Psoas muscle (tissue), 8 donors: ENCODE measurements around the gene CXCL16. TPM values are rescaled to one million over a fixed set of nuclear protein-coding genes. Genes with fewer than 3 reads are reported as not detected.
"Not testable (repeated sequence)": the region's sequence is repeated elsewhere in the genome, so short reads cannot be mapped to it uniquely, and the experiment has no call there.

ENCODE experiments used
- ATAC-seq, 4 donors: fragments of 200-7000 bp; cut with Tn5 transposase; one replicate each; pipeline ENCODE4 v1.9.1; 2020; ENCODE audit warnings: moderate library complexity in 3 of 4, mild to moderate bottlenecking in 2 of 4
- DNase-seq, 2 donors: peaks; one replicate each; pipeline ENCODE4 v3.0.0-alpha.2; 2020
- H3K27ac ChIP-seq: fragments of 200-600 bp; one replicate; pipeline ENCODE4 v1.8.0; 2022
- H3K27me3 ChIP-seq, 3 donors: fragments of 200-600 bp in 1 of 3; one replicate each; pipeline versions ENCODE4 v1.6.1 to v1.8.0; 2013 to 2022; ENCODE audit warnings: low read length in 2 of 3, mild to moderate bottlenecking in 2 of 3, moderate library complexity in 1 of 3; ENCODE audit not compliant: insufficient read depth in 3 of 3
- H3K36me3 ChIP-seq, 2 donors: fragments of 200-600 bp in 1 of 2; one replicate each; pipeline versions ENCODE4 v1.6.1 to v1.8.0; 2013 to 2022; ENCODE audit warnings: low read depth in 1 of 2, mild to moderate bottlenecking in 1 of 2, moderate library complexity in 1 of 2; ENCODE audit not compliant: insufficient read depth in 1 of 2
- H3K4me1 ChIP-seq: fragments of 200-600 bp; one replicate; pipeline ENCODE4 v1.8.0; 2022
- H3K4me3 ChIP-seq: fragments of 200-600 bp; one replicate; pipeline ENCODE4 v1.8.0; 2022; ENCODE audit warnings: mild to moderate bottlenecking
- H3K9me3 ChIP-seq: fragments of 200-600 bp; one replicate; pipeline ENCODE4 v1.8.0; 2022
- WGBS, 3 donors: extraction: QIAGEN DNeasy Blood & Tissue Kit; methylation state at CpG; one replicate each; pipeline versions ENCODE4 v1.1.6 to v1.1.7; 2013; 5-methylcytosine and 5-hydroxymethylcytosine counted together
- intact Hi-C, 2 donors: fragments of 100-400 bp; cut with DNase I; formaldehyde crosslinking; loops; one replicate each; pipeline versions ENCODE4 v1.11.0 to v1.14.2; 2022
- polyA plus RNA-seq, 3 donors: library from polyadenylated mRNA; stranded (reverse); fragments of 200-250 nt; gene quantifications; one replicate each; pipeline ENCODE4 v1.2.3, GENCODE V29; 2013
- total RNA-seq, 4 donors: library from RNA; stranded (reverse); fragmentation: NEBNext Ultra II Directional in 2 of 4; extraction: Animal tissue kit (Norgen Biotek cat#: 25700) in 2 of 4; gene quantifications; one replicate each; pipeline versions ENCODE4 v1.2.1 to v1.2.4, GENCODE V29; 2021 to 2023
- TF ChIP-seq, protein P1 (sequence below): fragments of 200-600 bp; IDR thresholded peaks from one replicate; pipeline ENCODE4 v1.8.0; 2022; ENCODE audit warnings: antibody characterized with exemption
- donor health status: healthy with polysubstance abuse.
- donor health status: DM: no; HTN: no; CAD: no; lungs with moderate emphysema.
- donor health status: Bipolar disorder and iron deficiency.
- donor health status: healthy.
- donor health status: DM: yes; HTN: yes; CAD: no.
- donor health status: DM: no; HTN: no; CAD: no.
- donor health status: DM: no; HTN: no; CAD: no.
- donor health status: DM: yes; HTN: yes; CAD: no.

The CXCL16 gene
- total and polyA plus RNA-seq, 7 donors = 0.45 to 5.4 (median 1.7) TPM

DNA sequence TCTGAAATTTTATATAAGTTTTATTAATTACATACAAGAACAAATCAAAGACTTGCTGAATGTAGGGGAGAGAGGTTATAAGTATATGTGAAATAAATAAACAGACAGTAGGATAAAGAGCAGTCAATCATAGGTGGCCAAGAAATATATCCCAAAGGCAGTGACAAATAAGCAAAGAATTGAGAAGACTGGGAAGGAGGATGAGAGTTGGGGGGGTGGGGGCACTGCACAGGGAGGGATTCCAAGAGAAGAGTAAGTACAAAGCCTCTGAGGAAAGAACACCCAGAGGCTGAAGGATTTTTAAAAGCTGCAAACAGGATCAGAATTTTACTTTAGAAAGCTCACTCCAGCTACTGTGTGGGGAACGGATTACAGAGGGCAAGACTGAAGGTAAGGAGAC is 38.6 kb downstream of the CXCL16 start:
- TF ChIP-seq, protein P1, sequence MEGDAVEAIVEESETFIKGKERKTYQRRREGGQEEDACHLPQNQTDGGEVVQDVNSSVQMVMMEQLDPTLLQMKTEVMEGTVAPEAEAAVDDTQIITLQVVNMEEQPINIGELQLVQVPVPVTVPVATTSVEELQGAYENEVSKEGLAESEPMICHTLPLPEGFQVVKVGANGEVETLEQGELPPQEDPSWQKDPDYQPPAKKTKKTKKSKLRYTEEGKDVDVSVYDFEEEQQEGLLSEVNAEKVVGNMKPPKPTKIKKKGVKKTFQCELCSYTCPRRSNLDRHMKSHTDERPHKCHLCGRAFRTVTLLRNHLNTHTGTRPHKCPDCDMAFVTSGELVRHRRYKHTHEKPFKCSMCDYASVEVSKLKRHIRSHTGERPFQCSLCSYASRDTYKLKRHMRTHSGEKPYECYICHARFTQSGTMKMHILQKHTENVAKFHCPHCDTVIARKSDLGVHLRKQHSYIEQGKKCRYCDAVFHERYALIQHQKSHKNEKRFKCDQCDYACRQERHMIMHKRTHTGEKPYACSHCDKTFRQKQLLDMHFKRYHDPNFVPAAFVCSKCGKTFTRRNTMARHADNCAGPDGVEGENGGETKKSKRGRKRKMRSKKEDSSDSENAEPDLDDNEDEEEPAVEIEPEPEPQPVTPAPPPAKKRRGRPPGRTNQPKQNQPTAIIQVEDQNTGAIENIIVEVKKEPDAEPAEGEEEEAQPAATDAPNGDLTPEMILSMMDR = no peak
- H3K9me3 ChIP-seq = no peaks in the 10 kb centered on the region
- ATAC-seq = no peak

DNA sequence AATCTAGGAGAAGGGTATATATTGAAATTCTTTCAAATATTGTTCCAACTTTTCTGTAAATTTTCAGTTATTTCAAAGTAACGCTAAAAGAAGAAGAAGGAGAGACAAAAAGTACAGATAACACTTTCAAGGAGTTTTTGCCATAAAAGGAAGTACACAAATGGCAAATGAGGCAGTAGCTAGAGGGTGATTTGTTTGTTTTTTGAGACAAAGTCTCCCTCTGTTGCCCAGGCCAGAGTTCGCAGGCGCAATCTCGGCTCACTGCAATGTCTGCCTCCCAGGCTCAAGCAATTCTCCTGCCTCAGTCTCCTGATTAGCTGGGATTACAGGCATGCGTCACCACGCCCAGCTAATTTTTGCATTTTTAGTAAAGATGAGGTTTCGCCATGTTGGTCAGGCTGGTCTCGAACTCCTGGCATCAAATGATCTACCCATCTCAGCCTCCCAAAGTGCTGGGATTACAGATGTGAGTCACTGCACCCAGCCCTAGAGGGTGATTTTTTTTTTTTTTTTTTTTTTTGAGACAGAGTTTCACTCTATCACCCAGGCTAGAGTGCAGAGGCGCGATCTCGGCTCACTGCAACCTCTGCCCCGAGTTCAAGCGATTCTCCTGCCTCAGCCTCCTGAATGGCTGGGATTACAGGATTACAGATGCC is 40.2 kb downstream of the CXCL16 start:
- H3K4me1 ChIP-seq, H3K4me3 ChIP-seq, intact Hi-C loops, H3K9me3 ChIP-seq, DNase-seq, ATAC-seq, H3K27me3 ChIP-seq, H3K27ac ChIP-seq: not testable (repeated sequence)
- WGBS, 3 donors = 84 to 90% (median 85%) methylated on average over 13 of the region's 13 CpGs
- peaks cover 5 to 18% of the 10 kb centered on the region in 2 donors for H3K36me3 ChIP-seq

More for the DNA sequence above, 38.6 kb downstream of the CXCL16 start:
- WGBS, 3 donors = 64 to 79% (median 76%) methylated on average over 1 of the region's 1 CpG
- Histone ChIP-seq H3K4me3 (no peak overlapping the region), H3K27me3 (no peaks in the 10 kb centered on the region), H3K27ac (no peak overlapping the region), H3K36me3 (peaks cover 5 to 16% of the 10 kb centered on the region in 2 donors), H3K4me1 (no peaks in the 10 kb centered on the region)
- no peak for DNase-seq
- intact Hi-C loops = no loop called here

GRCh38 chr17:4696437-4696805 is 43.3 kb downstream of the CXCL16 start:
- no peak for ATAC-seq
- Histone ChIP-seq H3K4me1 (no peaks in the 10 kb centered on the region), H3K4me3 (no peak overlapping the region), H3K36me3 (peaks cover 5 to 18% of the 10 kb centered on the region in 2 donors), H3K27ac (no peak overlapping the region), H3K9me3 (no peaks in the 10 kb centered on the region), H3K27me3 (no peaks in the 10 kb centered on the region)
- TF ChIP-seq, protein P1 = no peak
- no peak for DNase-seq
- intact Hi-C loops = no loop called here
- 72 to 82% (median 77%) methylated on average over 6 of the region's 6 CpGs for WGBS, 3 donors

DNA sequence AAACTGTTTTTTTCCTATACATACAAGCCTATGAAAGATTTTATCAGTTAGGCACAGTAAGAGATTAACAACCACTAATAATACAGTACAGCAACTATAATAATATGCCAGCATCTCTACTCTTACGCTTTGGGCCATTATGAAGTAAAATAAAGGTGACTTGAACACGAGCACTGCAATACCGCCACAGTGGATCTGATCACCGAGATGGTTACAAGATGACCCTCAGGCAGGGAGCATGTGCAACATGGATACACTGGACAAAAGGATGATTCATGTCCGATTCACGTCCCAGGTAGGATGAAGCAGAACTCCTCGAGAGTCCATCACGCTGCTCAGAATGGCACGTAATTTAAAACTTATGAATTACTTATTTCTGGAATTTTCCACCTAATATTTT is 46.3 kb downstream of the CXCL16 start:
- no peaks in the 10 kb centered on the region for H3K27me3 ChIP-seq
- ATAC-seq (no peak), DNase-seq (no peak)
- H3K9me3 ChIP-seq = no peaks in the 10 kb centered on the region
- TF ChIP-seq, protein P1 = no peak
- H3K27ac ChIP-seq = no peak overlapping the region
- intact Hi-C loops = no loop called here
- 85 to 90% (median 86%) methylated on average over 9 of the region's 9 CpGs for WGBS, 3 donors
- H3K4me3 ChIP-seq = no peak overlapping the region
- peaks cover 5 to 42% of the 10 kb centered on the region in 2 donors for H3K36me3 ChIP-seq
- no peaks in the 10 kb centered on the region for H3K4me1 ChIP-seq

DNA sequence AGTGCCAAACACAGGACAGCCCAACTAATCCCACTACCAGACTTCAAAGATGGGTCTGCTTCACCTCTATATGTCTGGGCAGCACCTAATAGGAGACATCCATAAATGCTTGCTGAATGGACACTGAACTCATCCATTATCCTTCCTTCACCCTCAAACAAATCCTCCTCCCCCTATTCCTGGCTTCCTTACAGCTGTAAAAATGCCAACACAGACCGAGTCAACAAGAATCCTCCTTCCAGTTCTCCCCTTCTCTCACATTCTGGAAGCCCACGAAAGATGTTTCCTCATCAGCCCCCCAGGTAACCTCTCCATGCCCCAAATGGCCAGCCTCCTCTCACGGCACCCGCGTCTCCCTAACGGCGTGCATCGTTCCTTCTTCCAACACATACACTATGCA is 48.0 kb downstream of the CXCL16 start:
- H3K4me3 ChIP-seq = no peak overlapping the region
- WGBS, 3 donors = 82 to 85% (median 84%) methylated on average over 8 of the region's 8 CpGs
- peaks cover 1 to 32% of the 10 kb centered on the region in 2 donors for H3K36me3 ChIP-seq
- H3K4me1 ChIP-seq = no peaks in the 10 kb centered on the region
- no peaks in the 10 kb centered on the region for H3K9me3 ChIP-seq
- H3K27ac ChIP-seq = no peak overlapping the region
- DNase-seq = no peak
- no peaks in the 10 kb centered on the region for H3K27me3 ChIP-seq
- TF ChIP-seq, protein P1 = no peak
- intact Hi-C loops = no loop called here
- ATAC-seq = no peak
